Common myeloid progenitor, CD34-positive (primary cell): ENCODE results near the gene IPPK.

Experiments used
- CTCF ChIA-PET: fragments of 350-600 bp; sonication (Branson Sonifier 250); formaldehyde crosslinking; loops from one replicate; lab custom pipeline; 2021; ENCODE audit warnings: antibody characterized with exemption; lab: Charles Lee
- POLR2A ChIA-PET: fragments of 350-600 bp; sonication (Branson Sonifier 250); formaldehyde crosslinking; loops from one replicate; lab custom pipeline; 2021; ENCODE audit warnings: antibody characterized with exemption; lab: Charles Lee
- DNase-seq, 3 donors: peaks; one replicate each; pipeline versions ENCODE4 v3.0.0 to v3.0.0-alpha.2; 2013
- H3K27ac ChIP-seq, 2 experiments: 1 replicate in 1 of 2; 2 replicates in 1 of 2; pipeline ENCODE4 v1.7.0; 2013; ENCODE audit warnings: inconsistent platforms in 2 of 2, low read length in 2 of 2, mild to moderate bottlenecking in 2 of 2, low read depth in 1 of 2, moderate library complexity in 1 of 2; ENCODE audit not compliant: severe bottlenecking in 2 of 2, insufficient read depth in 1 of 2, poor library complexity in 1 of 2
- H3K27me3 ChIP-seq, 5 experiments: replicated peaks in 2 of 5; 1 replicate in 3 of 5; 2 replicates in 2 of 5; pipeline versions ENCODE4 v1.6.1 to v1.7.0; 2013; ENCODE audit warnings: low read length in 4 of 5, mild to moderate bottlenecking in 2 of 5, moderate library complexity in 2 of 5, inconsistent platforms in 1 of 5; ENCODE audit not compliant: insufficient read depth in 5 of 5, control insufficient read depth in 4 of 5
- H3K36me3 ChIP-seq, 4 experiments: 1 replicate in 2 of 4; 2 replicates in 2 of 4; pipeline versions ENCODE4 v1.6.1 to v1.7.0; 2013; ENCODE audit warnings: low read length in 3 of 4, control low read depth in 1 of 4, mild to moderate bottlenecking in 1 of 4; ENCODE audit not compliant: control insufficient read depth in 4 of 4, insufficient read depth in 4 of 4
- H3K4me1 ChIP-seq, 4 experiments: 1 replicate in 3 of 4; 2 replicates in 1 of 4; pipeline versions ENCODE4 v1.6.1 to v1.7.1; 2013; ENCODE audit warnings: low read length in 3 of 4, mild to moderate bottlenecking in 3 of 4, control low read depth in 1 of 4, inconsistent platforms in 1 of 4, moderate library complexity in 1 of 4; ENCODE audit not compliant: control insufficient read depth in 4 of 4, insufficient read depth in 4 of 4; ENCODE audit errors: control extremely low read depth in 1 of 4
- H3K4me3 ChIP-seq, 7 experiments: 1 replicate in 4 of 7; 2 replicates in 3 of 7; pipeline versions ENCODE4 v1.5.1 to v1.7.0; 2013; ENCODE audit warnings: mild to moderate bottlenecking in 7 of 7, low read length in 6 of 7, moderate library complexity in 6 of 7, inconsistent platforms in 2 of 7, low read depth in 2 of 7, control low read depth in 1 of 7; ENCODE audit not compliant: insufficient read depth in 4 of 7, control insufficient read depth in 1 of 7; ENCODE audit errors: extremely low read depth in 1 of 7
- H3K9me3 ChIP-seq, 5 experiments: 1 replicate in 4 of 5; 2 replicates in 1 of 5; pipeline versions ENCODE4 v1.6.1 to v1.7.1; 2013; ENCODE audit warnings: low read length in 4 of 5, mild to moderate bottlenecking in 2 of 5, inconsistent platforms in 1 of 5, low read depth in 1 of 5, moderate library complexity in 1 of 5; ENCODE audit not compliant: control insufficient read depth in 4 of 5, insufficient read depth in 2 of 5; ENCODE audit errors: control extremely low read depth in 1 of 5
- WGBS: methylation state at CpG from one replicate; pipeline ENCODE4 v1.1.5; 2013; ENCODE audit not compliant: insufficient coverage; 5-methylcytosine and 5-hydroxymethylcytosine counted together

Gene IPPK

GRCh38 chr9:92636627-92637026 lies 33.3 kb downstream of the IPPK start:
- Histone ChIP-seq H3K36me3 (peaks cover 13 to 84% (median 60%) of the 10 kb centered on the region in 4 experiments), H3K27ac (no peak overlapping the region), H3K4me3 (no peak overlapping the region), H3K4me1 (no peaks in the 10 kb centered on the region), H3K9me3 (no peaks in the 10 kb centered on the region), H3K27me3 (no peaks in the 10 kb centered on the region)
- WGBS, result 95% methylated on average over 2 of the region's 3 CpGs
- ChIA-PET POLR2A (interaction anchor here (0.6 kb wide), 1 partner anchor 22 kb away, joined by 3 read pairs; no protein-coding TSS in a partner anchor), CTCF (no interaction called here)
- no peak for DNase-seq

GRCh38 chr9:92635760-92636159 lies 34.2 kb downstream of the IPPK start:
- Histone ChIP-seq H3K4me3 (no peak overlapping the region), H3K4me1 (no peaks in the 10 kb centered on the region), H3K9me3 (no peaks in the 10 kb centered on the region), H3K36me3 (peaks cover 13 to 77% (median 55%) of the 10 kb centered on the region in 4 experiments), H3K27me3 (no peaks in the 10 kb centered on the region), H3K27ac (no peak overlapping the region)
- CTCF ChIA-PET, result interaction anchor here (1.4 to 1.6 kb wide), 3 partner anchors 137 to 341 kb away, joined by 3 to 4 read pairs (median 3); partner anchors contain the start of gene CENPP
- 100% methylated on average over 4 of the region's 4 CpGs for WGBS
- DNase-seq, result no peak
- POLR2A ChIA-PET, result no interaction called here

- Histone ChIP-seq H3K4me3 (no peak overlapping the region), H3K4me1 (no peaks in the 10 kb centered on the region), H3K27ac (no peak overlapping the region), H3K27me3 (no peaks in the 10 kb centered on the region), H3K36me3 (peaks cover 13 to 73% (median 52%) of the 10 kb centered on the region in 4 experiments), H3K9me3 (peaks cover 0 to 2% (median 1%) of the 10 kb centered on the region in 5 experiments)
- ChIA-PET CTCF (interaction anchor here (0.8 to 2.2 kb wide), 15 partner anchors 14 to 498 kb away, joined by 3 to 9 read pairs (median 3); partner anchors contain the start of gene CENPP), POLR2A (no interaction called here)
- 72% methylated on average over 23 of the region's 35 CpGs for WGBS
- peak; percentile 70 to 85 (median 80) for DNase-seq
These were observed 35.0 kb downstream of the IPPK start for GRCh38 chr9:92634712-92635605.

GRCh38 chr9:92633614-92634278 lies 36.2 kb downstream of the IPPK start:
- no peak for DNase-seq
- 81% methylated on average over 5 of the region's 9 CpGs for WGBS
- no peaks in the 10 kb centered on the region for H3K27me3 ChIP-seq
- CTCF ChIA-PET, result interaction anchor here (0.6 to 2.2 kb wide), 18 partner anchors 11 to 497 kb away, joined by 3 to 9 read pairs (median 3); no protein-coding TSS in a partner anchor
- H3K36me3 ChIP-seq, result peaks cover 17 to 71% (median 53%) of the 10 kb centered on the region in 4 experiments
- H3K9me3 ChIP-seq, result peaks cover 0 to 3% (median 2%) of the 10 kb centered on the region in 5 experiments
- no peaks in the 10 kb centered on the region for H3K4me1 ChIP-seq
- no peak overlapping the region for H3K27ac ChIP-seq
- H3K4me3 ChIP-seq, result no peak overlapping the region
- POLR2A ChIA-PET, result no interaction called here

GRCh38 chr9:92632641-92633040 lies 37.3 kb downstream of the IPPK start:
- Histone ChIP-seq H3K4me1 (no peaks in the 10 kb centered on the region), H3K4me3 (no peak overlapping the region), H3K27ac (no peak overlapping the region), H3K36me3 (peaks cover 15 to 62% (median 48%) of the 10 kb centered on the region in 4 experiments), H3K27me3 (no peaks in the 10 kb centered on the region), H3K9me3 (peaks cover 0 to 7% (median 2%) of the 10 kb centered on the region in 5 experiments)
- no peak for DNase-seq
- 100% methylated on average over 5 of the region's 5 CpGs for WGBS
- ChIA-PET POLR2A (interaction anchor here (0.6 kb wide), 1 partner anchor 303 kb away, joined by 6 read pairs; no protein-coding TSS in a partner anchor), CTCF (interaction anchor here (0.9 to 1.7 kb wide), 4 partner anchors 81 to 495 kb away, joined by 3 to 5 read pairs (median 3); no protein-coding TSS in a partner anchor)

GRCh38 chr9:92631452-92632343 lies 38.2 kb downstream of the IPPK start:
- Histone ChIP-seq H3K27me3 (no peaks in the 10 kb centered on the region), H3K36me3 (peaks cover 18 to 54% (median 40%) of the 10 kb centered on the region in 4 experiments), H3K27ac (no peak overlapping the region), H3K4me3 (no peak overlapping the region), H3K4me1 (no peaks in the 10 kb centered on the region), H3K9me3 (peaks cover 0 to 7% (median 2%) of the 10 kb centered on the region in 5 experiments)
- ChIA-PET POLR2A (no interaction called here), CTCF (interaction anchor here (0.9 kb wide), 2 partner anchors 492 to 494 kb away, joined by 3 read pairs; no protein-coding TSS in a partner anchor)
- WGBS, result 91% methylated on average over 7 of the region's 13 CpGs
- DNase-seq, result no peak
